ENCODE measurements around the gene TECR.
"Not testable (repeated sequence)": the region's sequence is repeated elsewhere in the genome, so short reads cannot be mapped to it uniquely, and the experiment has no call there.

Gene TECR

GRCh38 chr19:14599548-14600147, 70.3 kb downstream of the TECR start:
- DNase-seq = no peak

GRCh38 chr19:14603990-14604387, 74.6 kb downstream of the TECR start:
- DNase-seq = no peak

DNA sequence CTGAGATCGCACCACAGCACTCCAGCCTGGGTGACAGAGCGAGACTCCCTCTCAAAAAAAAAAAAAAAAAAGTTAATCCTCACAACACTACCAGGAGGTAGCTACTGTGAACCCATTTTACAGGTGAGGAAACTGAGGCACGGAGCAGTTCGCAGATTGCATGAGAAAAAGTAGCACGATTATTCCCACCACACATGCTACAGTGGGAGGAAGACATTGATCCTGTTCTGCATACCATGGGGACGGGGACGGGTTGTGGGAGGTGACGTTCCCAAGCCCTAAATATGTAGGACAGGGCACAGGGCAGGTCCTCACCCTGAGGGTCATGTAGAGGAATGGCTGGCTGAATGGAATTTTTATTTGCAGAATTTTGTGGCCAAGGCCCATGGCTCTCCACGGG, 77.2 kb downstream of the TECR start:
- DNase-seq = no peak

- no peak for DNase-seq
Measured at GRCh38 chr19:14611051-14611450, 81.7 kb downstream of the TECR start.

GRCh38 chr19:14612242-14612641, 82.8 kb downstream of the TECR start:
- not testable (repeated sequence) for DNase-seq

DNA sequence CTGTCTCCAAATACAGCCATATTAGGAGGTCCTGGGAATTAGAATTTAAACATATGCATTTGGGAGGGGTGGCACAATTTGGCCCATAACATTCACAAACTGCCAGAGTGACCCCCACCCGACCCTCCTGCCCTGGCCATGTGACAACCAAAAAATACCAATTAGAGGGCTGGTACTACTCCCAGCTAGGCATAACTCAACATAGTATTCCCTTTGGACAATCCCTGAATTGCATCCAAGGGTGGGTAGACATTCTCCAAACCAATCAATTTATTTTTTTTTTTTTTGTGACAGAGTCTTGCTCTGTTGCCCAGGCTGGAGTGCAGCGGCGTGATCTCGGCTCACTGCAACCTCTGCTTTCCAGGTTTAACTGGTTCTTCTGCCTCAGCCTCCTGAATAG, 83.3 kb downstream of the TECR start:
- no peak for DNase-seq

DNA sequence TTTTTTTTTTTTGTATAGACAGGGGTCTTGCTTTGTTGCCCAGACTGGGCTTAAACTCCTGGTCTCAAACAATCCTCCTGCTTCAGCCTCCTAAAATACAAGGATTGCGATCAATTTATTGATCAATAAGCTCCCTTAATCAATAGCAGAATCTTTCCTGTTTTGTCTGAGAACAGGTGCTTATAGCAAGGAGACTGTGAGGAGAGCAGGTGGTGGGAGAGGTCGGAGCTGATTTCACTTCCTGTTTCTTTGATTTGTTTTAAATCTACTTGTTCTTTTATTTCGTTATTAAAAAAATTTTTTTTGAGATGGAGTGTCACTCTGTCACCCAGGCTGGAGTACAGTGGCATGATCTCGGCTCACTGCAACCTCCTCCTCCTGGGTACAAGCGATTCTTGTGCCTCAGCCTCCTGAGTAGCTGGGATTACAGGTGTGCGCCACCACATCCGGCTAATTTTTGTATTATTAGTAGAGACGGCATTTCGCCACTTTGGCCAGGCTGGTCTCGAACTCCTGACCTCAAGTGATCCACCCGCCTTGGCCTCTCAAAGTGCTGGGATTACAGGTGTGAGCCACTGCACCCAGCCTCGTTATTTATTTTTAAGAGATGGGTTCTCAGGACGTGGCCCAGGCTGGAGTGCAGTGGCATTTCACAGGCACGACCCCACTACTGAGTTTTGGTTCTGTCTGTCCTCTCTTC, 84.2 kb downstream of the TECR start:
- not testable (repeated sequence) for DNase-seq

GRCh38 chr19:14614099-14614412, 84.7 kb downstream of the TECR start:
- no peak for DNase-seq

Data from NCI-H446 (cell line).